Measurements from ENCODE around the gene CYP2F1. TPM values are rescaled to one million over a fixed set of nuclear protein-coding genes. Genes with fewer than 3 reads are reported as not detected.

CYP2F1 gene, protein sequence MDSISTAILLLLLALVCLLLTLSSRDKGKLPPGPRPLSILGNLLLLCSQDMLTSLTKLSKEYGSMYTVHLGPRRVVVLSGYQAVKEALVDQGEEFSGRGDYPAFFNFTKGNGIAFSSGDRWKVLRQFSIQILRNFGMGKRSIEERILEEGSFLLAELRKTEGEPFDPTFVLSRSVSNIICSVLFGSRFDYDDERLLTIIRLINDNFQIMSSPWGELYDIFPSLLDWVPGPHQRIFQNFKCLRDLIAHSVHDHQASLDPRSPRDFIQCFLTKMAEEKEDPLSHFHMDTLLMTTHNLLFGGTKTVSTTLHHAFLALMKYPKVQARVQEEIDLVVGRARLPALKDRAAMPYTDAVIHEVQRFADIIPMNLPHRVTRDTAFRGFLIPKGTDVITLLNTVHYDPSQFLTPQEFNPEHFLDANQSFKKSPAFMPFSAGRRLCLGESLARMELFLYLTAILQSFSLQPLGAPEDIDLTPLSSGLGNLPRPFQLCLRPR
- total RNA-seq, result not detected in 2 replicates

DNA sequence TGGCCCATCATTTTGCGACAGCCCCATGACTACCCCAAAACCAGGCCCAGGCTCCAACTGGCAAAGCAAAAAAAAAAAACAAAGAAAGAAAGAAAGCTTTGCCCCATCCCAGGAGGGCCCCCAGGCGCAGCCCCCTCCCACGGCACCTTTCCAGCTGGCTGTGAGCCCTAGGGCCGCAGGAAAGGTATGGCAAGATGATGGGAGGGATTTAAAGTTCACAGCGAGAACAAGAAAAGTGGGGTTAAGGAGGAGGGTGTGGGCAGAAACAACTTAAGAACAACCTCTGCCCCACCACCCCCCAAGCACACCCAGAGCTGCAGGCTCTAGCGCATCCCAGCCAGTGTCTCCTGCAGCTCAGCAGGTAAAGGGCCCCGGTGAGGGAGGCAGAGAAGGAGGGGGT is at the start of gene CYP2F1:
TSS of gene CYP2F1 (plus strand) at position 301 of the 400 bp plus-strand sequence. CDS start 1,757 bp downstream, outside the sequence.
- DNase-seq (ENCODE audit: insufficient read length, low spot score, missing footprints), result no peak

GRCh38 chr19:41064974-41065569 is 49.2 kb upstream of the CYP2F1 start:
- no peaks in the 10 kb centered on the region for H3K4me1 ChIP-seq (ENCODE audit: insufficient read depth, low read length)
- no peaks in the 10 kb centered on the region for H3K79me2 ChIP-seq (ENCODE audit: insufficient read depth, low read length)
- TF ChIP-seq, protein P1, sequence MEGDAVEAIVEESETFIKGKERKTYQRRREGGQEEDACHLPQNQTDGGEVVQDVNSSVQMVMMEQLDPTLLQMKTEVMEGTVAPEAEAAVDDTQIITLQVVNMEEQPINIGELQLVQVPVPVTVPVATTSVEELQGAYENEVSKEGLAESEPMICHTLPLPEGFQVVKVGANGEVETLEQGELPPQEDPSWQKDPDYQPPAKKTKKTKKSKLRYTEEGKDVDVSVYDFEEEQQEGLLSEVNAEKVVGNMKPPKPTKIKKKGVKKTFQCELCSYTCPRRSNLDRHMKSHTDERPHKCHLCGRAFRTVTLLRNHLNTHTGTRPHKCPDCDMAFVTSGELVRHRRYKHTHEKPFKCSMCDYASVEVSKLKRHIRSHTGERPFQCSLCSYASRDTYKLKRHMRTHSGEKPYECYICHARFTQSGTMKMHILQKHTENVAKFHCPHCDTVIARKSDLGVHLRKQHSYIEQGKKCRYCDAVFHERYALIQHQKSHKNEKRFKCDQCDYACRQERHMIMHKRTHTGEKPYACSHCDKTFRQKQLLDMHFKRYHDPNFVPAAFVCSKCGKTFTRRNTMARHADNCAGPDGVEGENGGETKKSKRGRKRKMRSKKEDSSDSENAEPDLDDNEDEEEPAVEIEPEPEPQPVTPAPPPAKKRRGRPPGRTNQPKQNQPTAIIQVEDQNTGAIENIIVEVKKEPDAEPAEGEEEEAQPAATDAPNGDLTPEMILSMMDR (IDR thresholded peaks at IDR 0.05; ENCODE audit: extremely low read depth, low read depth, low read length), result no peak
- no peaks in the 10 kb centered on the region for H3K36me3 ChIP-seq (ENCODE audit: insufficient read depth, low read length)
- peak overlapping the region; percentile 48 for H3K4me2 ChIP-seq (ENCODE audit: insufficient read depth, low read length)
- DNase-seq (ENCODE audit: insufficient read length, low spot score, missing footprints), result no peak
- H4K20me1 ChIP-seq (ENCODE audit: insufficient read depth, low read length), result no peaks in the 10 kb centered on the region
- no peak overlapping the region for H3K27ac ChIP-seq (ENCODE audit: low read depth, low read length)
- no peak overlapping the region for H2AFZ ChIP-seq (ENCODE audit: low read length)
- H3K4me3 ChIP-seq (ENCODE audit: insufficient read depth, low read length), result no peak overlapping the region
- H3K27me3 ChIP-seq (ENCODE audit: insufficient read depth, low read length), result no peaks in the 10 kb centered on the region
- H3K9me3 ChIP-seq (ENCODE audit: low read depth, low read length), result no peaks in the 10 kb centered on the region

More for the DNA sequence above, at the start of gene CYP2F1:
- no peaks in the 10 kb centered on the region for H3K9me3 ChIP-seq (ENCODE audit: low read depth, low read length)
- H3K27ac ChIP-seq (ENCODE audit: low read depth, low read length), result no peak within 1 kb of the TSS
- H4K20me1 ChIP-seq (ENCODE audit: insufficient read depth, low read length), result no peaks in the 10 kb centered on the region
- H3K4me2 ChIP-seq (ENCODE audit: insufficient read depth, low read length), result no peak within 1 kb of the TSS
- H3K4me3 ChIP-seq (ENCODE audit: insufficient read depth, low read length), result no peak within 1 kb of the TSS
- peaks cover 5% of the 10 kb centered on the region for H3K27me3 ChIP-seq (ENCODE audit: insufficient read depth, low read length)
- TF ChIP-seq, protein P1 (IDR thresholded peaks at IDR 0.05; ENCODE audit: extremely low read depth, low read depth, low read length), result no peak
- no peaks in the 10 kb centered on the region for H3K36me3 ChIP-seq (ENCODE audit: insufficient read depth, low read length)
- no peaks in the 10 kb centered on the region for H3K79me2 ChIP-seq (ENCODE audit: insufficient read depth, low read length)
- no peak within 1 kb of the TSS for H2AFZ ChIP-seq (ENCODE audit: low read length)
- no peaks in the 10 kb centered on the region for H3K4me1 ChIP-seq (ENCODE audit: insufficient read depth, low read length)

- no peak for DNase-seq (ENCODE audit: insufficient read length, low spot score, missing footprints)
- Histone ChIP-seq H3K27ac (ENCODE audit: low read depth, low read length) (no peak overlapping the region), H4K20me1 (ENCODE audit: insufficient read depth, low read length) (no peaks in the 10 kb centered on the region), H2AFZ (ENCODE audit: low read length) (no peak overlapping the region), H3K4me3 (ENCODE audit: insufficient read depth, low read length) (no peak overlapping the region), H3K4me2 (ENCODE audit: insufficient read depth, low read length) (no peak overlapping the region), H3K4me1 (ENCODE audit: insufficient read depth, low read length) (no peaks in the 10 kb centered on the region), H3K36me3 (ENCODE audit: insufficient read depth, low read length) (no peaks in the 10 kb centered on the region), H3K27me3 (ENCODE audit: insufficient read depth, low read length) (no peaks in the 10 kb centered on the region), H3K9me3 (ENCODE audit: low read depth, low read length) (no peaks in the 10 kb centered on the region), H3K79me2 (ENCODE audit: insufficient read depth, low read length) (no peaks in the 10 kb centered on the region)
- TF ChIP-seq, protein P1 (IDR thresholded peaks at IDR 0.05; ENCODE audit: extremely low read depth, low read depth, low read length), result no peak
Observed at GRCh38 chr19:41076286-41076685, 37.9 kb upstream of the CYP2F1 start.

- Histone ChIP-seq H3K27me3 (ENCODE audit: insufficient read depth, low read length) (no peaks in the 10 kb centered on the region), H4K20me1 (ENCODE audit: insufficient read depth, low read length) (no peaks in the 10 kb centered on the region), H3K9me3 (ENCODE audit: low read depth, low read length) (no peaks in the 10 kb centered on the region), H3K27ac (ENCODE audit: low read depth, low read length) (no peak overlapping the region), H3K36me3 (ENCODE audit: insufficient read depth, low read length) (no peaks in the 10 kb centered on the region), H3K4me3 (ENCODE audit: insufficient read depth, low read length) (no peak overlapping the region), H3K4me2 (ENCODE audit: insufficient read depth, low read length) (no peak overlapping the region), H2AFZ (ENCODE audit: low read length) (no peak overlapping the region), H3K4me1 (ENCODE audit: insufficient read depth, low read length) (no peaks in the 10 kb centered on the region), H3K79me2 (ENCODE audit: insufficient read depth, low read length) (no peaks in the 10 kb centered on the region)
- TF ChIP-seq, protein P1 (IDR thresholded peaks at IDR 0.05; ENCODE audit: extremely low read depth, low read depth, low read length), result no peak
- no peak for DNase-seq (ENCODE audit: insufficient read length, low spot score, missing footprints)
Observed at GRCh38 chr19:41083516-41083915, 30.7 kb upstream of the CYP2F1 start.

Measured in osteoblast (primary cell).